HG03025 (cell line): Measurements from ENCODE around the gene GLP1R.

Experiments
- ATAC-seq: cut with Tn5 transposase; IDR thresholded peaks from one replicate; pipeline ENCODE4 v1.9.1; 2021; ENCODE audit warnings: mild to moderate bottlenecking, moderate library complexity; ENCODE audit not compliant: unreplicated experiment, low FRiP score

GLP1R gene

GRCh38 chr6:39060467-39061160, 12.0 kb downstream of the GLP1R start:
- ATAC-seq = no peak

GRCh38 chr6:39061182-39061581, 12.6 kb downstream of the GLP1R start:
- ATAC-seq = no peak

GRCh38 chr6:39061588-39061987, 13.0 kb downstream of the GLP1R start:
- ATAC-seq = no peak

- ATAC-seq = no peak
Observed at GRCh38 chr6:39062014-39062740, 13.6 kb downstream of the GLP1R start.

GRCh38 chr6:39063526-39063925, 14.9 kb downstream of the GLP1R start:
- ATAC-seq = no peak

- ATAC-seq = no peak
Observed at GRCh38 chr6:39065561-39065960, 17.0 kb downstream of the GLP1R start.

GRCh38 chr6:39068391-39068790, 19.8 kb downstream of the GLP1R start:
- no peak for ATAC-seq

GRCh38 chr6:39072830-39073229, 24.2 kb downstream of the GLP1R start:
- no peak for ATAC-seq

GRCh38 chr6:39073471-39074355, 25.1 kb downstream of the GLP1R start:
- no peak for ATAC-seq

GRCh38 chr6:39074486-39074885, 25.9 kb downstream of the GLP1R start:
- no peak for ATAC-seq

GRCh38 chr6:39075010-39075686, 26.6 kb downstream of the GLP1R start:
- no peak for ATAC-seq

GRCh38 chr6:39075807-39076622, 27.4 kb downstream of the GLP1R start:
- ATAC-seq = no peak

GRCh38 chr6:39076623-39077535, 28.3 kb downstream of the GLP1R start:
- ATAC-seq = no peak

GRCh38 chr6:39077882-39078594, 29.5 kb downstream of the GLP1R start:
- ATAC-seq = no peak

GRCh38 chr6:39078695-39079094, 30.1 kb downstream of the GLP1R start:
- no peak for ATAC-seq

- no peak for ATAC-seq
Observed at GRCh38 chr6:39079197-39080125, 30.9 kb downstream of the GLP1R start.

GRCh38 chr6:39080246-39080875, 31.8 kb downstream of the GLP1R start:
- ATAC-seq = no peak
